Stimulated activated CD4-positive, alpha-beta T cell treated with anti-CD3 and anti-CD28 coated beads, Interleukin-1b, Interleukin-23, amount 100 ng/mL, for 4 hours (primary cell): ENCODE results near the gene DR1.

ENCODE experiments used
- DNase-seq, 2 donors: peaks; one replicate each; pipeline ENCODE4 v3.0.0-alpha.2; 2020; ENCODE audit warnings: low read depth in 2 of 2

Gene DR1

DNA sequence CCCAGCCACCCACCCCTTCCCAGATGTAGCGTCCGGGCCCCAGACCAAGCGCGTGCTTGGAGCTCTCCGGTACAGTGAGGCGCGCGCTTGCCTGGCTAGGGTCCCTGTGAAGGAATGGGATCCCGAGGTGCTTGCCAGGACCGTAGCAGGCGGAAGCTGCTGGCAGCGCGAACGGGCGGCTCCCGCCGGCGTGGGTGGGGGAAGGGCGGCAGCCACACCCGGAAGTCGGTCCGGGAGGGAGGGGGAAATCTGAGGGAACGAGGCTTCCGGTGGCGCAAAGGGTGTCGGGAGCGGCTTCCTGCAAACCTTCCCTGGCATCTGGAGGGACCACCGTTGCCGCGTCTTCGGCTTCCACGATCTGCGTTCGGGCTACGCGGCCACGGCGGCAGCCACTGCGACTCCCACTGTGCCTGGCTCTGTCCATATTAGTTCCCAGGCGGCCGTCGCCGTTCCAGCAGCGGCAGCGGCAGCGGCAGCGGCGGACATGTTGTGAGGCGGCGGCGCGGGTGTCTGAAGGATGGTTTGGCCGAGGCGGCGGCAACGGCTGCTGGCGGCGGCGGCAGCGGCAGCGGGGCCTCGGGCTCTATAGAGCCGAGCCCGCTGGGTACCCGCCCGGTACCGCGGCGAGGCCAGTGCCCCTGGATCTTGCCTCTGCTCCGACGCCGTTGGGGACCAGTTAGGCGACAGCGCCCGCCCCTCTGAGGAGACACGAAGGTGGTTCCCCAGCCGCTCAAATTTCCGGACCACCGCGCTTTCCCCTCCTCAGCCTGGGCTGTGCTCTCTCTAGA is at the start of gene DR1:
TSS of gene DR1 (plus strand) at position 275 of the 788 bp plus-strand sequence. CDS start 739 bp downstream, outside the sequence.
- DNase-seq: peak; percentile 89 to 90

DNA sequence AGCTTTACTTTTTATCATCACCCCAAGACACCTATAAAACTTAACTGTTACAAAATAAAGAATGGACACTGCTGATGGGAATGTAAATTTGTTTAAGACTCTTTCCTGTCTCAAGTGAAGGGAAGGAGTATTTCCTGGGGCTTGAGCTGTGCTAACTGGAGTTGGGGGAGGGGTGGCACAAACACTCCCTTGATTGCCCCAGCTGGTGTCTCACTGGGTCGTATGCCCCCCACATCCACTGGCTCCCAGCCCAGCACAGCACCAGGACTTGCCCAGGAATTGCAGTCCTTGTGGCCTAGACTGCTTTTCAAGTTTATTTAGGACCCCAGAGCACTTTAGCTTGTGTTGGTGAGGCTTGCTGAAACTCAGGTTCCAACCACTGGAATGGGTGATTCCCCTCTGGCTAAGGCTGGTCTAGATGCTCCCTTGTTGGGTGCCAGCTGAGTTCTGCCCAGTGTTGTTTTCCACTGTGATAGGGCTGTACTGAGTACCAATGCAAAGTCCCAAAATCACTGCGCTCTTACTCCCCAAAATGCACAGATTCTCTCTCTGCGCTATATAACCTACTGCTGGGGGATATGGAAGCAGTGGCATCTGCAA is 49.1 kb upstream of the DR1 start:
- DNase-seq: no peak

DNA sequence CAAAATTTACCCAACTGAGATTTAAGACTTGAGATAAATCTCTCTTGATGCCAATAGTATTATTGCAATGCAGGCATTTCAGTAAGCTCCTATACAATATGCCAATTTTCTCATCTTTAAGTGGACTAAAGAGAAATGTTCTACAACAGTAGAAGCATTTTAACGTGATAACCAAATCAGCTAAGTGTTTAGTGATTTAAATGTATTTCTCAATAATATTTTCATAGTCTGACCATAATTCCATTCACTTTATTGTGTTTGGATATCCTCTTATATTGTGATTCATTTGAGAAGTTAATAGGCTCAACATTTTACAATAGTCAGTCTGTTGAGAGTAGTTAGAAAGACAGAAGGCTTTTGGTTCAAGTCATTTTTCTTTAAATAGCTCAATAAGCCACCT is 44.6 kb upstream of the DR1 start:
- DNase-seq: no peak

DNA sequence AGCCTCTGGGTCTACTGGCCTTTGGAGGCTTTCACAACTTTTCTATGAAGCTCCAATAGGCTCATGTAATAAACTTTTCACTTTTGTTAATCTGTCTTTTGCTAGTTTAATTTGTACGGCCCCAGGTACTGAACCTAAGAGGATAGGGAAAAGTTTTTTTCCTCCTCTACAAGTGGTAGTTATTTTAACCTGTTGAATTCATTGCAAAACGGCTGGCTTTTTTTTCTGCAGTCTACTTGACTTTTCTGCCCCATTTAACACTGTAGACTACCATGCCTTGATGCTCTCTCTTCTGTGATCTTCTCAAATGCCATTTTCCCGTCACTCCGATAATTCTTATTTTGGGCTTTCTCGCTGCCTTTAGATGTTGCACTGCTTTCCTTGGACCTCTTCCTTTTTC is 43.6 kb upstream of the DR1 start:
- no peak for DNase-seq

DNA sequence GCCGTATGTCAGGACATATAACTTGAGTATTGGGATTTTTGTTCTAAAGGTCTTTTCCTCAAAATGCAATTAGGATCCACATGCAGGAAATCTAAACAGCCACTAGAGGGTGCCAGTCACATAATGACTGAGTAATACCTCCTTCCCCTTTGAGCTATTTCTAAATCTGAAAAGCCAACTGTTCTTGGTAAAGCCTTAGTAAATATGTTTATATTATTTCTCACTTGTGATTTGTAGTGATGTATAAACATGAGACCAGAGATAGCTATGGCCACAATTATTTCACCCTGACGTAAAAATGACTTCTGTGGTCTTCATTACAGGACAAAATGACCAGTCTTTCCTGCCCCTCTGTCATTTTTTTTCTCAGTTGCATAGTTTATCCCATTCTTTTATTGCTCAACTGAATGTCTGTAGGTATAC is 41.0 kb upstream of the DR1 start:
- DNase-seq: peak; percentile 0 to 43

DNA sequence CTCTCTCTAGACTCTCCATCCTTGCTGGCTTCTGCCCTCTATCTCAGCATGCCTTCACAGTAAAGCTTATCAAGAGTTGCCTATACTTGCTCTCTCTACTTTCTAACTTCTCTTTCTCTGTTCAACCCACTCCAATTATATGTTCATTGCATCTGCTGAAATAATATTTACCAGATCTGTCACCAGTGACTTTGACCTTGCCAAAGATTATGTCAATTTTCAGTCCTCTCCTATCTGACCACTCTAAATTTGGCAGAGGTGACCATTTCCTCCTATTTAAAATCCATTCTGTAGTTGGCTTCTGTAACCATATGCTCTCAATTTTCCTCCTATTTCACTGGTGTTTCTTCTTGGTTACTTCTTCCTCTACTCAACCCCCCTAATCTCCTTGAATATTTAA is 38.8 kb upstream of the DR1 start:
- no peak for DNase-seq

DNA sequence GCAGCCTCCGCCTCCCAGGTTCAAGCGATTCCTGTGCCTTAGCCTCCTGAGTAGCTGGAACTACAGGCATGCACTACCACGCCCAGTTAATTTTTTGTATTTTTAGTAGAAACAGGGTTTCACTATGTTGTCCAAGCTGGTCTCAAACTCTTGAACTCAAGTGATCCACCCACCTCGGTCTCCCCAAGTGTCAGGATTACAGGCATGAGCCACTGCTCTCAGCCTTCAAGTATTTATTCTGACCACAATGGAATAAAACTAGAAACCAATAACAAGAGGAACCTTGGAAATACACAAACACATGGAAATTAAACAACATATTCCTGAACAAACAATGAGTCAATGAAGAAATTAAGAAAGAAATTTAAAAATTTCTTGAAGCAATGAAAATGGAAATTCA is 32.7 kb upstream of the DR1 start:
- DNase-seq: no peak

DNA sequence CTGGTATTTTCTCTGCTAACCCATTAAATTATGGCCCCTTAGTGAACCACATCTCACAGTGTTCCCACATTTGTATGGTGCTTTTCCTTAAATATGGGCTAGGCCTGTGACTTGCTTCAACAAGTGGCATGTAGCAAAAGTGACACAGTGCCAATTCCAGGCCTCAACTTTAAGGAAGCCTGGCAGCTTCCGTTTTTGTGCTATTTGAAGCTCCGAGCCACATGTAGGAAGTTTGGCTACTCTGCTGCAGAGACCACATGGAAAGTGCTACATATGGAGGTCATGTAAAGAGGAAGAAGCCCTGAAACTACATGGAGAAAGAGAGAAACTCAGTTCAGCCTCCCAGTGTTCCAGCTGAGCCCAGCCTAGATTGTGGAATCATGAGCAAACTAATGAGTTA is 28.5 kb upstream of the DR1 start:
- no peak for DNase-seq

DNA sequence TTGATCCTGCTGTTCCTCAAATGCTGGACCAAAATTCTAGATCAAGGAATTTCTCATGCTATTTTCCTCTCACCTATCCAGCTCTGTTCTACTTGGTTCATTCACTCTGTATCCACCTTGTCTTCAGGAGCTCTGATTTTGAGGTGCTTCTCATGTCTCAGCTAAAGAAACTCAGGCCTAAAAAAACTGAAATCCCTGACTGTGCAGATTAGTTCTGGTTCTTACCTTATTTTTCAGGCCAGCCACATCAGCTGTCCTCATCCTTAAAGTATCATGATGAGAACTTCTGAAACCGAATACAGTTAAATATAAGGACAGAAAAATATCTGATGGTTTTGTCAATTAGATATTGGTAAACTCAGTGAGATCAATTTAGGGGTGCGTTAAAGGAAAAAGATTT is 27.8 kb upstream of the DR1 start:
- DNase-seq: no peak

DNA sequence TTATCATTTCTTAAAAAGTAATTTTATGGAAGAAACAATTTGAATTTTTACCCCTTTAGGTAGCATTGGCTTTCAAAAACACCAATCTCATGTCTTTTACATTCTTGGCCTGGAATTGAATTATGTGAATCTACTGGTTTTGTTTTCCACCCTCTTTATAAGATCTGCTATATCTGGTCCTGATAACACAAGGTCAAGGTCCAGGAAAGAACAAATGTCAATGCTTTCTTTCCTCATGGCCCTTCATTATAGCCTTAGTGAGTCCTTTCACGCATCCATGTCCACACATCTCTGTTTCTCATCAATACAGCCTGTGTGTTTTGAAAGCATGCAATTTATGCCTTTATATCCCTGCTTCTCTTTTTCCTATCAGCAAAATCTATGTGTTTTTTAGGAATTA is 24.0 kb upstream of the DR1 start:
- no peak for DNase-seq

DNA sequence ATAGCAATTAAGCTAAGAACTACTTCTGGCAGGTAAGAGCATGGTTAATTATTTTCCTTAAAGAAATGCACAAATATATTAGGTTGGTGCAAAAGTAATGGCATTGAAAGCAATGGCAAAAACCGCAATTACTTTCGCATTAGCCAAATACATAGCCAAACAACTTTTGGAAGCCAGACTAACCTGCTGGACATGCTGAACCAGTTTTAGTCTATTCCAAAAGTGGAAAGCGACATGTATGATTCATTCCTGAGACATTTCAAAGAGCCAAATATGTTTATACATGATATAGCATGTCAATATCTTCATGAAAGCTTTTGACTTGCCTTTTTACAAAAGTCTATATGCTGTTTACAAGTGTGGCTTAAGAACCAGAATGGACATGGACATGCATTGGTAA is 23.4 kb upstream of the DR1 start:
- DNase-seq: no peak

DNA sequence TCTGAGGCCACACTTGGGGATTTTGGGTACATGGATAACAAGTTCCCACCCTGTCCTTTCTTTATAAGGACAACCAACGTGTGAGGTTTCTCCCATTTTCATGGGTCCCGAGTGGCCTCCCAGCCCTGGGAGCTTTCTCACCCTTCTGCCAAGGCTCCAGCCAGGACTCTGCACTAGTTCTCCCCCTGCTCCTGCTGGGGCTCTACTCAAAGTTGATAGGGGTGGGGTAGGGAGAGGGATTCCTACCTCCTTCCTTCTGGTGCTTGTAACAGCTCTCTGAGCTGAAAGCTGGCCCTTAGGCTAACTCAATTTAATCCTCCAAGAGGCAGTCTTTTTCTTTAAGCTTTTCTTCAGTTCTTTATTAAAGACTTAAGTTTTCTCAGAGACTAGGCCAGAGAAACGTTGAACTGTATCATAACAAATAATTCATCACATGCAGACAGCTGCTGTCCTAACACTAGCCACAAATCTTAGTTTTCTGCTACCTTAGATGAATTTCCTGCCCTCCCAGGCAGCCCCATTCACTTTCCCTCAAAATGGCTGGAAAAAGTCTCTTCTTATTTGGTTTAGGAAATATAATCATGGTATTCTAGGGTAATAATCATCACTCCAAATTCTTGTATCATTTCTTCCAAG is 22.4 kb upstream of the DR1 start:
- DNase-seq: no peak

DNA sequence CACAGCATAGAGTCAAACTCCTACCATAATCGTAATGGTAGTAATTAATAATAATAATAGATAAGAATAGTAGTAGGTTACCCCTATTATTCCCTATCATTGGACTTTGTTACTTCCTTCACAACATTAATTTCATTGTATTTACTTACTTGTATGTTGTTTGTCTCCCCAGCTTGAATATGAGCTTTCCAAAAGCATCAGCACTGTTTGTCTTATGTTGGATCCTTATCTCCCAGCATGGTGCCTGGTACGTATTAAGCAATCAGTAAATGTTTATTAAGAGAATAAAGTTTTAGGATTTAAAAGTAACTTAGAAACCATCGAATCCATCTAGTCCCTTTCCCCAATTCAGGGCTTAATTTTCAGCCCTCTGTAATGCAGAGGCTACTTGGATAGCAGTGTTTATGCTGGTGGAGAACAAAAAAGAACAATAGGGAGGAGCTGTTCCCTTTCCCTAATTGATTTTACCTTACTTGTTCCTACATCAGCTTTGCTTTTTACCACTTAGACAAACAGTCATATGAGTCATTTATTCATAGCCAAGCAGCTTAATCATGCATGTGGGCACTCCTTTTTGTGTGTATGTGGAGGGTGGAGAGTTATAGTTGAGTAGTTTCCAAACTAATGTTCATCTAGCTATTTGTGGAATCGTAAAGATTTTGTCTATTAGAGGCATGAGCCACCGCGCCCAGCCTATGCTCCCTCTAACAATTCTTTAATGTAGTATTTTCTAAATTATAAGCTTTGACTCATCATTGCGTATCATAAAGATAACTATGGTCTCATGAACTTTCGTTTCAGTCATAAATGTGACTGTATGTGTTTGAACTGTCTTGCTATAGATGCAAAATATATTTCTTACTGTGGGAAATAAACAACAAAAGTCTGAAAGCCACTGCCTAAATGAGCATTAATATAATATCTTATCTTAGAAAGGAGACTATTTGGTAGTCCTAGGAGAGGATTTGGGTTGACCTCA is 20.9 kb upstream of the DR1 start:
- DNase-seq: no peak

DNA sequence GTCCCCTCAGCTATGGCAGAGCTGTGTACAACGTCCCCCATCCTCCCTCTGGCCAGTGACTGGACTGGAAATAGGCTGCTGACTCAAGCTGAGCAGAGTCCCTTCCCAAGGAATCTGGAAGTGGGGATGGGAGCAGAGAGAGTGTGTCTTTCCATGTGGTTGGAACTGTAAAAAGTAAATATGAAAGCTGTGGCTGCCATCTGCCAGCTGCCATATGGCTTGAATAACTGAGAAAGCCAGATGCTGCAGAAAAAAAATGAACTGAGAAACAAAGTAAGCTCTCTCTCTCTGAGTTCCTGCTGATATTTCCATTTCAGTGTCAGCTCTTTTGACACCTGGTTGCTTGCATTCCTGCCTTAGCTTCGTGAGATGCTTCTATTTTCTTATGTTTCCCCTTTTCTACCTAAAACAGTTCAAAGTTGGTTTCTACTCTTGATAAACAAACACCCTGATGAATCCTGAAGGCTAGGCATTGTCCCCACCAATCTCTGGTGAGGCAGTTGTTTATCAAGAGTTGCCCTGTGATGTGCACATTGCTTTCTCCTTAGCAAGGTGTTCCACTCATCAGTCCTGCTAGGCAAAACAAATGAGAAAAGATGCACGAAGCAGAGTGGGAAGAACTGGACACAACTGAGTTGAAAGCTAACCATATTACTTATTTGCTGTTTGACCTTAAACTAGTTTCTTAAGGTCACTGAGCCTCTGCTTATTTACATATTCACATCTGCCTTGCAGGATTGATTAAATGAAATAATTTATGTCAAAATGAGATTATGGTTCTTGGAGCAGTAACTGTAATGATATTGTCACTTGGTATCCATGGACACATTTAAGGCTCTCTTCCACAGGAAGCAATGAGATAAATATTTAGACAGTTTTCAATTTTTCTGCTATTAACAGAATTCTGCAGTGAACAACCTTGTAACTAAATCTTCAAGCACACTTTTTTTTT is 16.6 kb upstream of the DR1 start:
- no peak for DNase-seq

DNA sequence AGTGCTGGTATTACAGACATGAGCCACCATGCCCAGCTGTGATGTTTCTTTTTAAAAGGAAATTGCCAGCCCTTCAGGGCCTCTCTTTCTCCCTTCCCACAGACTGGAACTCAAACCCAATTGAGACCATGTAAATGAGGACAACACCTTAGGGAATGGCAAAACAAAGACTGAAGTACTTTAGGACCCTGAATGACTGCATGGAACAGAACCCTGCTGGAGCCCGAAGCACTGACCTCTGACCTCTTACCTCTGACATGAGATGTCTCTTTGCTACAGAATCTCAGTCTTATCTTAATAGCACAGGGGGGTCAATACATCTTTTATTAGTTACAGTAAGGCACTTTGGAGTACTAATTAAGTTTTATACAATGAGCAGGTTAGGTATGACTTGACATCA is 15.5 kb upstream of the DR1 start:
- no peak for DNase-seq

DNA sequence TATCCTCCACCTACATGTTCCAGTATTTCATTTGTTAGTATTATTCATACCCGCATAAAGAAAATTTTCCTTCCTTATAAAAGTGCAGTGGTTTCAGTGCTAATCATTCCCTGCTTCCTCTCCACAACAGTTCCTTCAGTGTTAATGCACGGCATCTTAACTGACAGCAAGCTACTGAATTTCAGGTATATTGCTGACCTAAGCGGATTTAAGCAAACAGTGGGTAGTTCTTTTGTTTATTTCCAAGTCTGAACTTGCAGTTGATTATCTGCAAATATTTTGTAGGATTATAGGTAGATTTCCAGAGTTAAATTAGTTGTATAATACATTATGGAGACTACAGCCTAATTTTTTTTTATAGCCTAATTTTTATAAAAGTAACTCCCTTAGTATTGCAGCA is 15.1 kb upstream of the DR1 start:
- DNase-seq: no peak

DNA sequence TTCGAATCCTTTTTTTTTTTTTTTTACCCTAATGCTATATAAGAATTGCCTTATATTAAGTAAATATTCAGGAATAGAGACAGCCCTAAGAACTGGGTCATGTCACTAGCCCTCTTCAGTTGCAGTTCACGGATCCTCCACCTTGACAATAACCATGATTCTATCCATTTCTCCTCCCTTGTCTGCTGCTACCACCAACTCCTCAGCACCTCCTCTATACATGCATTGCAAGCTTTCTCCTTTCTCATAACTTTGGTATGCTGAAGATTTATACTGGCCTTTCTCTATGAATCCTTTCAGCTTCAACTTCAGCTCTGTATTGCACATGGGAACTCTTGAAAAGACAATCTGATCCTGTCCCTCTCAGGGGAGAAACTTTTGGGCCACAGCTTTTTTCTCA is 14.3 kb upstream of the DR1 start:
- DNase-seq: no peak

DNA sequence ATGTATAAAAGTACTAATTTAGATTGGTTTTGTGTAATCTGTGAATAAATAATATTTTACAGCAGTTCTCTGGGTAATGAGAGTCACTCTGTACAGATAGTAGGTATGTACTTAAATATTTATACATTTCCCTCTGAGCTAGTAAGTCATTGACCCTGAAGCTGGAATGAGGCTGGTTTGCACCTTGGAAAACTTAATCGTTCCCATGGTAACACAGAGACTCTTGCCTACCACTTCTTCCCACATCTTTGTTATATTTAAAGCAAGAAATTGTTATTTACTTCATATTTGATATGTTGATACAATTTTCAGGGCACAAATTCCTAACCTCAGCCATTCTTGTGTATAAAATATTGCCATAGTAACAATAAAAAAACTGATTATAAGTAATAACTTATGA is 13.3 kb upstream of the DR1 start:
- DNase-seq: no peak

DNA sequence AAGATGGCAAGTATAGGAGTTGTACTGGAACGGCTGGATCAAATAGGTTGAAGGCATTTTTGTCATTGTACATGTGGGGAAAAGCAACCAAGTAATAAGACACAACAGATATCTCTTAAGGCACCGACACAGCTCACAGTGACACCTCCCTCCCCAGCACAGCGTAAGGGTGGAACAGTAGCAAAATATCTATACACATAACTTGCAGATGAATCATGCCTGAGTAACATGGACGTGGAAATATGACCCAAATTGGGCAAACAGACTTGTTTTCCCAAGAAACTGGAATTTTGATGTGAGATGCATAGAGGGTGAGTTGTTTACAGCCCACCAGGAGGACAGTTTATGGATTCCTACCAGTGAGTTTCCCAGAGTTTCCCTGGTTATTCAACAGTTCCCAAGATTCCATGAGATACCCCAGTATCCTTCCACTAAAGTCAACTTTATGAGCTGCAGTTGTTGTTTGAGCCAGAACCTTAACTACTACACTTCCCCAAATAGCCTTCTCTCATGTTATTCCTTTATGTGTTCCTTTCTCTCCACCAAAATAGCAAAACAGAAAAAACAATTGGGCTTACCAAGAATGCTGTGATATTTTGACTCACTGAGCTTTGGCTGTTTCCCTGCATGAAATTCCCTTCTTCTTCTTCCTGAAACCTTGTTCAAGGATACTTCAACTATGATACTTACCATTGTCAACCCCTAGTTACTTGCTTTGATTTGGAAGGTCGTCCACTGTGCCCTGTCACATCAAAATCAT is 7.1 kb upstream of the DR1 start:
- no peak for DNase-seq

DNA sequence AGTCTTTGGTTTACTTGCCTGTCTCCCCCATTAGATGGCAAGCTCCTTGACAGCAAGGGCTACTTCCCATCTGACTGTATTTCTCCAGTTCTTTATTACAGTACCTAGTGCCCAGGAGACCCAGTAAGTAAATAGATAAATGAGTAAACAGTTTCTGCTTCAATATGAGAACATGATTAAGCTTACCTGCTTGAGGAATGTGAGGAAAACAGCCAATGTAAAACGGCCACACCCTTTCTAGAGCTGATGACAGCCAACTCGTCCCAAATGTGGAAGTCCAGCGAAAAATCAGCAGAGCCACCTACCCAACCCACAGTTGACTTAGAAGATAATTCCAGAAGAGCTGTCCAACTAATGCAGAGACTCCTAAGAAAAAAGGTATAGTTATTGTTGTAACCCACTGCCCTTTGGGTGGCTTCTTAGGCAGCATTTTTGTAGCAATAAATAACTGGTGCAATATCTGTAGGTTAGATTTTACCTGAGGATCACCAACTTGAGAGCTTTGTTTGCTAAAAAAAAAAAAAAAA is 6.5 kb upstream of the DR1 start:
- DNase-seq: no peak
